DND-41 (cell line): Measurements from ENCODE around the gene ARMH3.

ENCODE experiments used
- EZH2 ChIP-seq: IDR thresholded peaks from 3 replicates; pipeline ENCODE4 v1.6.1; 2012; ENCODE audit warnings: borderline replicate concordance, low read depth, mild to moderate bottlenecking, moderate library complexity, low read length, inconsistent platforms; ENCODE audit not compliant: severe bottlenecking
- TF ChIP-seq, protein P1 (sequence below): IDR thresholded peaks from 2 replicates; pipeline ENCODE4 v1.5.1; 2012; ENCODE audit warnings: borderline replicate concordance, low read length, moderate library complexity, mild to moderate bottlenecking; ENCODE audit not compliant: poor library complexity, severe bottlenecking; ENCODE audit errors: extremely low read depth

DNA sequence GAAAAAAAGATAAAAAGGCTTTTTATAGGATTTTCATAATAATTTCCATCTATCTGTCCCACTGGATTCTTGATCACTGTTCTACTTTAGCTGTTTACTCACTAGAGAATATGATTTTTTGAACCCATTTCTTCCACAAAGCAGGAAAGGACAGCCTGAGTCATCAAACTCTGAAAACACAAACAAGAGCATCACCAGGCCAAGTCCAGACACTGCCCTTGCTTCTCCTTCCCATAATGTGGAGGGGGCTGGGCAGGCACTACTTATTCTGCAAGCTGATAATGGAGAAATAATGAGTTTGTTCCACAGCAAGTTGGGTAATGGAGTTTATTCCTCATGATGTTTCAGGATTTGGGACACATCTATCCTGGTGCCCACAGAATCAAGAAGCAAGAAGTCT, 199.3 kb downstream of the ARMH3 start:
- TF ChIP-seq, protein P1, sequence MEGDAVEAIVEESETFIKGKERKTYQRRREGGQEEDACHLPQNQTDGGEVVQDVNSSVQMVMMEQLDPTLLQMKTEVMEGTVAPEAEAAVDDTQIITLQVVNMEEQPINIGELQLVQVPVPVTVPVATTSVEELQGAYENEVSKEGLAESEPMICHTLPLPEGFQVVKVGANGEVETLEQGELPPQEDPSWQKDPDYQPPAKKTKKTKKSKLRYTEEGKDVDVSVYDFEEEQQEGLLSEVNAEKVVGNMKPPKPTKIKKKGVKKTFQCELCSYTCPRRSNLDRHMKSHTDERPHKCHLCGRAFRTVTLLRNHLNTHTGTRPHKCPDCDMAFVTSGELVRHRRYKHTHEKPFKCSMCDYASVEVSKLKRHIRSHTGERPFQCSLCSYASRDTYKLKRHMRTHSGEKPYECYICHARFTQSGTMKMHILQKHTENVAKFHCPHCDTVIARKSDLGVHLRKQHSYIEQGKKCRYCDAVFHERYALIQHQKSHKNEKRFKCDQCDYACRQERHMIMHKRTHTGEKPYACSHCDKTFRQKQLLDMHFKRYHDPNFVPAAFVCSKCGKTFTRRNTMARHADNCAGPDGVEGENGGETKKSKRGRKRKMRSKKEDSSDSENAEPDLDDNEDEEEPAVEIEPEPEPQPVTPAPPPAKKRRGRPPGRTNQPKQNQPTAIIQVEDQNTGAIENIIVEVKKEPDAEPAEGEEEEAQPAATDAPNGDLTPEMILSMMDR: no peak
- no peak for TF ChIP-seq EZH2
